ENCODE data around the gene PAWR. TPM values are rescaled to one million over a fixed set of nuclear protein-coding genes. Genes with fewer than 3 reads are reported as not detected.

Gene PAWR
- total RNA-seq, 1 experiment from 2014 or later, result 55.3 TPM

DNA sequence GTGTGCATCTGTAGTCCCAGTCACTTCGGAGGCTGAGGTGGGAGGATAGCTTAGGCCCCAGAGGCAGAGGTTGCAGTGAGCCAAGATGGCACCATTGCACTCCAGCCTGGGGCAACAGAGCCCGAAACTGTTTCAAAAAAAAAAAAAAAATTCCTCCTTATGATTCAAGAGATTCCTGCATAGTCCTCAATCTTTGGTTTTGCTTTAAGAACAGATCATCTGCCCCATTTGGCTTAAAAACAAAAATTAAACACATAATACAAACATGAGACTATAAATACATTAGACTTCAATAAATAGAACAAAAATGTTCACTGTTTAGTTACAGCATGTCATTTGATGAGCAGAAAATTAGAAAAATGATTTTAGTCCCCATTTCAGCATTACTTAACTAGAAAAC lies 131.2 kb downstream of the PAWR start:
- DNase-seq (ENCODE audit: low spot score), result no peak
- Histone ChIP-seq H3K36me3 (ENCODE audit: insufficient read depth, low read length, poor library complexity, severe bottlenecking) (no peaks in the 10 kb centered on the region), H3K9me3 (ENCODE audit: low read depth, low read length, poor library complexity, severe bottlenecking) (no peaks in the 10 kb centered on the region), H3K27me3 (replicated peaks; ENCODE audit: insufficient read depth, low read depth, low read length, poor library complexity) (no peaks in the 10 kb centered on the region), H3K4me3 (ENCODE audit: low read depth, low read length, poor library complexity, severe bottlenecking) (no peak overlapping the region), H3K27ac (ENCODE audit: low read depth, low read length, poor library complexity, severe bottlenecking) (no peak overlapping the region), H3K4me1 (ENCODE audit: insufficient read depth, low read length, poor library complexity, severe bottlenecking) (no peaks in the 10 kb centered on the region)
- ChIA-PET CTCF (no interaction called here), POLR2A (ENCODE audit: low non-redundant PET) (no interaction called here)
- intact Hi-C loops (cut with micrococcal nuclease; ENCODE audit: unreplicated experiment), result loop anchor here (10.0 kb wide), 1 partner anchor 715 kb away; no protein-coding TSS in a partner anchor
- no TSS peak for BruUV-seq (replicated peaks)
- no peak for TF ChIP-seq EZH2 (IDR thresholded peaks at IDR 0.05; ENCODE audit: borderline replicate concordance, low read depth, low read length, poor library complexity, severe bottlenecking)
- TF ChIP-seq, protein P1, sequence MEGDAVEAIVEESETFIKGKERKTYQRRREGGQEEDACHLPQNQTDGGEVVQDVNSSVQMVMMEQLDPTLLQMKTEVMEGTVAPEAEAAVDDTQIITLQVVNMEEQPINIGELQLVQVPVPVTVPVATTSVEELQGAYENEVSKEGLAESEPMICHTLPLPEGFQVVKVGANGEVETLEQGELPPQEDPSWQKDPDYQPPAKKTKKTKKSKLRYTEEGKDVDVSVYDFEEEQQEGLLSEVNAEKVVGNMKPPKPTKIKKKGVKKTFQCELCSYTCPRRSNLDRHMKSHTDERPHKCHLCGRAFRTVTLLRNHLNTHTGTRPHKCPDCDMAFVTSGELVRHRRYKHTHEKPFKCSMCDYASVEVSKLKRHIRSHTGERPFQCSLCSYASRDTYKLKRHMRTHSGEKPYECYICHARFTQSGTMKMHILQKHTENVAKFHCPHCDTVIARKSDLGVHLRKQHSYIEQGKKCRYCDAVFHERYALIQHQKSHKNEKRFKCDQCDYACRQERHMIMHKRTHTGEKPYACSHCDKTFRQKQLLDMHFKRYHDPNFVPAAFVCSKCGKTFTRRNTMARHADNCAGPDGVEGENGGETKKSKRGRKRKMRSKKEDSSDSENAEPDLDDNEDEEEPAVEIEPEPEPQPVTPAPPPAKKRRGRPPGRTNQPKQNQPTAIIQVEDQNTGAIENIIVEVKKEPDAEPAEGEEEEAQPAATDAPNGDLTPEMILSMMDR (conservative IDR thresholded peaks at IDR 0.05; ENCODE audit: low read depth, low read length), result no peak

DNA sequence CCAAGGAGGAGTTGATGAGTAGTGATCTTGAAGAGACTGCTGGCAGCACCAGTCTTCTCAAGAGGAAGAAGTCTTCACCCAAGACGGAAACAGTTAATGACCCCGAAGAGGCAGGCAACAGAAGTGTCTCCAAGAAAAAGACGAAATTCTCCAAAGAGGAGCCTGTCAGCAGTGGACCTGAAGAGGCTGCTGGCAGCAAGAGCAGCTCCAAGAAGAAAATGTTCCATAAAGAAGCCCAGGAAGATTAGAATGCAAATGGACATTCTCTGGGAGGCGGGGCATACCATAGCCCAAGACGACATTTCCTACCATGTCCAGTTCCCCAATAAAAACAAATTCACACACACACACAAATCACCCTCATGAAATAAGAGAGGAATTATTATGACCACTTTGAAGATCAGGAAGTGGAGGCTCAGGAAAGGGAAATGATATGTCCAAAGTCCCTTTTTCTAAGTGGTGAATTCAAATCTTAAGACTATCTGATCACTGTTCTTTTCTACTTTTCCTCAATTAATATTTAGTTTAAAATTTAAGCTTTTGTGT lies 131.8 kb downstream of the PAWR start:
- intact Hi-C loops (cut with micrococcal nuclease; ENCODE audit: unreplicated experiment), result loop anchor here (10.0 kb wide), 1 partner anchor 716 kb away; no protein-coding TSS in a partner anchor
- ChIA-PET CTCF (interaction anchor here (1.0 kb wide), 1 partner anchor 15 kb away, joined by 3 read pairs; no protein-coding TSS in a partner anchor), POLR2A (ENCODE audit: low non-redundant PET) (no interaction called here)
- TF ChIP-seq EZH2 (IDR thresholded peaks at IDR 0.05; ENCODE audit: borderline replicate concordance, low read depth, low read length, poor library complexity, severe bottlenecking), result no peak
- TF ChIP-seq, protein P1 (conservative IDR thresholded peaks at IDR 0.05; ENCODE audit: low read depth, low read length), result no peak
- no TSS peak for BruUV-seq (replicated peaks)
- Histone ChIP-seq H3K36me3 (ENCODE audit: insufficient read depth, low read length, poor library complexity, severe bottlenecking) (no peaks in the 10 kb centered on the region), H3K27me3 (replicated peaks; ENCODE audit: insufficient read depth, low read depth, low read length, poor library complexity) (no peaks in the 10 kb centered on the region), H3K27ac (ENCODE audit: low read depth, low read length, poor library complexity, severe bottlenecking) (no peak overlapping the region), H3K9me3 (ENCODE audit: low read depth, low read length, poor library complexity, severe bottlenecking) (no peaks in the 10 kb centered on the region), H3K4me1 (ENCODE audit: insufficient read depth, low read length, poor library complexity, severe bottlenecking) (no peaks in the 10 kb centered on the region), H3K4me3 (ENCODE audit: low read depth, low read length, poor library complexity, severe bottlenecking) (no peak overlapping the region)
- DNase-seq (ENCODE audit: low spot score), result no peak

DNA sequence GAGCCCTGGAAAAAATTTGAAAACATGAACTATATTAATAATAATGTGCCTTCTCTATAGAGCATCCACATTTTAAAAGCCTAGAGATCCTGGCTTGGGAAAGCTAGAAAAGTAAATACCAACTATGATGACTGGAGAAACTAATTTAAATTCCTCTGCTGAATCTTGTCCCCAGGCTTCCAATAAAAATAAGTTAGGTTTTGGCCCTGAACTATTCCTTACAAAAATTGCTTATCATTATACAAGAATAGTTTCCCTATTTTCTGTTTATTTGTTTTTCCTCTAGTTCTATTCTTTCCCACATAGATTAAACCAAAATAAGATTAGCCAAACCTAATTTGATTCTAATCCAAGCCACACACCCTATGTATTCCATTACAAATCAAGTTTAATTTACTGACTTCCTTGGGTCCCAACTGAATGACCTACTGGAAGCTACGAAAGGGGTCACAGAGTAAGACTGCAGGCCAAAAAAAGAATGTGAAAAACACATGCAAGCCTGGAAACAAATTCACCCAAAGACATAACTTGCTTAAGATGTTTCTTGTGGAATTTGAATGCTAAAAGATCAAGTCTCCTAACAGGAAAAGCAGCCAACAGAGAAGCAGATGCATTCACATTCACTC lies 133.0 kb downstream of the PAWR start:
- ChIA-PET POLR2A (ENCODE audit: low non-redundant PET) (no interaction called here), CTCF (interaction anchor here (1.0 kb wide), 1 partner anchor 17 kb away, joined by 3 read pairs; no protein-coding TSS in a partner anchor)
- BruUV-seq (replicated peaks), result no TSS peak
- no peak for DNase-seq (ENCODE audit: low spot score)
- H3K27me3 ChIP-seq (replicated peaks; ENCODE audit: insufficient read depth, low read depth, low read length, poor library complexity), result no peaks in the 10 kb centered on the region
- no peaks in the 10 kb centered on the region for H3K9me3 ChIP-seq (ENCODE audit: low read depth, low read length, poor library complexity, severe bottlenecking)
- TF ChIP-seq, protein P1 (conservative IDR thresholded peaks at IDR 0.05; ENCODE audit: low read depth, low read length), result no peak
- no peak for TF ChIP-seq EZH2 (IDR thresholded peaks at IDR 0.05; ENCODE audit: borderline replicate concordance, low read depth, low read length, poor library complexity, severe bottlenecking)
- intact Hi-C loops (cut with micrococcal nuclease; ENCODE audit: unreplicated experiment), result loop anchor here (10.0 kb wide), 1 partner anchor 717 kb away; no protein-coding TSS in a partner anchor
- no peaks in the 10 kb centered on the region for H3K36me3 ChIP-seq (ENCODE audit: insufficient read depth, low read length, poor library complexity, severe bottlenecking)
- no peak overlapping the region for H3K27ac ChIP-seq (ENCODE audit: low read depth, low read length, poor library complexity, severe bottlenecking)
- H3K4me3 ChIP-seq (ENCODE audit: low read depth, low read length, poor library complexity, severe bottlenecking), result no peak overlapping the region
- no peaks in the 10 kb centered on the region for H3K4me1 ChIP-seq (ENCODE audit: insufficient read depth, low read length, poor library complexity, severe bottlenecking)

Data from A673 (cell line).